Measurements from ENCODE around the gene TCEANC2.
"Not testable (repeated sequence)": the region's sequence is repeated elsewhere in the genome, so short reads cannot be mapped to it uniquely, and the experiment has no call there.

DNA sequence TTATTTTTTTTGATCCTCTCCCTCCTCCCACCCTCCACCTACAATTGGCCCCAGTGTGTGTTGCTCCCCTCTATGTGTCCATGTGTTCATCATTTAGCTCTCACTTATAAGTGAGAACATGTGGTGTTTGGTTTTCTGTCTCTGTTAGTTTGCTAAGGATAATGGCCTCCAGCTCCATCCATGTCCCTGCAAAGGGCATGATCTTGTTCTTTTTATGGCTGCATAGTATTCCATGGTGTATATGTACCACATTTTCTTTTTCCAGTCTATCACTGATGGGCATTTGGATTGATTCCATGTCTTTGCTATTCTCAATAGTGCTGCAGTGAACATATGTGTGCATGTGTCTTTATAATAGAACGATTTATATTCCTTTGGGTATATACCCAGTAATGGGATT, 28.6 kb upstream of the TCEANC2 start:
- TF ChIP-seq ARNTL (CRISPR knock-in tag; IDR thresholded peaks at IDR 0.05; ENCODE audit: borderline replicate concordance, low read depth); CSRNP3 (CRISPR knock-in tag; IDR thresholded peaks at IDR 0.05); CSDC2 (CRISPR knock-in tag; IDR thresholded peaks at IDR 0.05); RARB (CRISPR knock-in tag; IDR thresholded peaks at IDR 0.05); ISL1 (CRISPR knock-in tag; IDR thresholded peaks at IDR 0.05); BACH2 (CRISPR knock-in tag; IDR thresholded peaks at IDR 0.05; ENCODE audit: borderline replicate concordance); PATZ1 (CRISPR knock-in tag; IDR thresholded peaks at IDR 0.05; ENCODE audit: borderline replicate concordance); ZFP30 (CRISPR knock-in tag; IDR thresholded peaks at IDR 0.05); TCF4 (CRISPR knock-in tag; IDR thresholded peaks at IDR 0.05; ENCODE audit: borderline replicate concordance); TOX (CRISPR knock-in tag; IDR thresholded peaks at IDR 0.05; ENCODE audit: borderline replicate concordance); ZNF70 (CRISPR knock-in tag; IDR thresholded peaks at IDR 0.05): not testable (repeated sequence)
- TF ChIP-seq ZNF8 (CRISPR knock-in tag; IDR thresholded peaks at IDR 0.05), result 0 out of 2 replicates have a peak, but pooled peaks have one; percentile 11

Measured in SK-N-SH treated with all-trans-retinoic acid at 6 μM for 48 hours (cell line).